IMR-90 (cell line): Measurements from ENCODE around the gene MPRIP. TPM values are rescaled to one million over a fixed set of nuclear protein-coding genes. Genes with fewer than 3 reads are reported as not detected.

Experiments used
- ATAC-seq: fragments of 200-7000 bp; cut with Tn5 transposase; 2 replicates; pipeline ENCODE4 v1.9.1; 2020; ENCODE audit warnings: low read depth, mild to moderate bottlenecking, moderate library complexity
- BruUV-seq: library from RNA; stranded (reverse); fragments of 400-500 nt; replicated peaks from 2 replicates; lab custom pipeline; 2021; lab: Mats Ljungman, UMichigan
- CTCF ChIA-PET: fragments of 300-600 bp; formaldehyde crosslinking; extraction: SDS; loops from one replicate; lab custom pipeline; 2021; ENCODE audit warnings: antibody characterized with exemption; lab: Yijun Ruan, JAX
- POLR2A ChIA-PET: fragments of 300-600 bp; sonication (Branson Sonifier 250); formaldehyde crosslinking; loops from one replicate; lab custom pipeline; 2022; ENCODE audit warnings: antibody characterized with exemption; ENCODE audit not compliant: unreplicated experiment; lab: Charles Lee
- DNase-seq: peaks from one replicate; pipeline ENCODE4 v3.0.0; 2013
- H2AFZ ChIP-seq: replicated peaks from 2 replicates; pipeline ENCODE3; 2013; ENCODE audit warnings: low read length, mild to moderate bottlenecking; ENCODE audit not compliant: poor library complexity
- H2AK5ac ChIP-seq: 2 replicates; pipeline ENCODE4 v1.6.1; 2013; ENCODE audit warnings: low read depth, low read length, inconsistent platforms
- H2AK9ac ChIP-seq: replicated peaks from 2 replicates; pipeline ENCODE3; 2013; ENCODE audit warnings: mild to moderate bottlenecking, low read depth, low read length, moderate library complexity; ENCODE audit not compliant: poor library complexity
- H2BK120ac ChIP-seq: 2 replicates; pipeline ENCODE4 v1.6.1; 2013; ENCODE audit warnings: low read depth, low read length, inconsistent platforms
- H2BK15ac ChIP-seq: 3 replicates; pipeline ENCODE4 v1.6.1; 2013; ENCODE audit warnings: low read depth, low read length, inconsistent platforms
- H2BK20ac ChIP-seq: 2 replicates; pipeline ENCODE4 v1.6.1; 2013; ENCODE audit warnings: low read depth, mild to moderate bottlenecking, inconsistent platforms, low read length, moderate library complexity
- H2BK5ac ChIP-seq: 2 replicates; pipeline ENCODE4 v1.6.1; 2013; ENCODE audit warnings: mild to moderate bottlenecking, low read depth, low read length, inconsistent platforms; ENCODE audit not compliant: poor library complexity, severe bottlenecking
- H3K14ac ChIP-seq: replicated peaks from 2 replicates; pipeline ENCODE4 v1.6.1; 2013; ENCODE audit warnings: low read depth, low read length, inconsistent platforms
- H3K18ac ChIP-seq: 2 replicates; pipeline ENCODE4 v1.6.1; 2013; ENCODE audit warnings: low read depth, low read length, control low read depth
- H3K23ac ChIP-seq: 2 replicates; pipeline ENCODE4 v1.6.1; 2013; ENCODE audit warnings: low read depth, low read length, inconsistent platforms
- H3K27ac ChIP-seq: 2 replicates; pipeline ENCODE4 v1.5.1; 2013; ENCODE audit warnings: mild to moderate bottlenecking, control low read depth, low read length; ENCODE audit not compliant: insufficient read depth
- H3K27me3 ChIP-seq: 2 replicates; pipeline ENCODE4 v1.6.1; 2013; ENCODE audit warnings: low read length; ENCODE audit not compliant: control insufficient read depth, insufficient read depth
- H3K36me3 ChIP-seq: 2 replicates; pipeline ENCODE4 v1.6.1; 2013; ENCODE audit warnings: low read length, mixed read lengths; ENCODE audit not compliant: control insufficient read depth, insufficient read depth
- H3K4ac ChIP-seq: 2 replicates; pipeline ENCODE4 v1.6.1; 2013; ENCODE audit warnings: low read depth, low read length, inconsistent platforms
- H3K4me1 ChIP-seq: 2 replicates; pipeline ENCODE4 v1.6.1; 2013; ENCODE audit warnings: low read length, mixed read lengths; ENCODE audit not compliant: control insufficient read depth, insufficient read depth
- H3K4me2 ChIP-seq: 2 replicates; pipeline ENCODE4 v1.6.1; 2013; ENCODE audit warnings: low read depth, mild to moderate bottlenecking, control low read depth, low read length, moderate library complexity
- H3K4me3 ChIP-seq: 2 replicates; pipeline ENCODE4 v1.5.1; 2013; ENCODE audit warnings: low read depth, mild to moderate bottlenecking, control low read depth, low read length, moderate library complexity; ENCODE audit not compliant: insufficient read depth
- H3K56ac ChIP-seq: 2 replicates; pipeline ENCODE4 v1.6.1; 2013; ENCODE audit warnings: low read length, inconsistent platforms; ENCODE audit not compliant: insufficient read depth; ENCODE audit errors: extremely low read depth
- H3K79me1 ChIP-seq, 2 experiments: 2 replicates each; pipeline ENCODE4 v1.6.1; 2013; ENCODE audit warnings: low read length in 2 of 2, inconsistent platforms in 1 of 2, low read depth in 1 of 2
- H3K9ac ChIP-seq: 2 replicates; pipeline ENCODE4 v1.6.1; 2013; ENCODE audit warnings: low read depth, low read length, control low read depth
- H3K9me1 ChIP-seq: 2 replicates; pipeline ENCODE4 v1.6.1; 2013; ENCODE audit warnings: low read length, inconsistent platforms; ENCODE audit not compliant: insufficient read depth
- H3K9me3 ChIP-seq: 2 replicates; pipeline ENCODE4 v1.6.1; 2013; ENCODE audit warnings: low read length; ENCODE audit not compliant: control insufficient read depth, insufficient read depth
- H4K20me1 ChIP-seq: 2 replicates; pipeline ENCODE4 v1.6.1; 2013; ENCODE audit warnings: low read length, inconsistent platforms; ENCODE audit not compliant: insufficient read depth
- H4K5ac ChIP-seq: 2 replicates; pipeline ENCODE4 v1.6.1; 2013; ENCODE audit warnings: mild to moderate bottlenecking, low read depth, low read length, control low read depth
- H4K8ac ChIP-seq, 2 experiments: 2 replicates each; pipeline ENCODE4 v1.6.1; 2013; ENCODE audit warnings: low read depth in 2 of 2, low read length in 2 of 2, control low read depth in 1 of 2, inconsistent platforms in 1 of 2
- H4K91ac ChIP-seq: 2 replicates; pipeline ENCODE4 v1.6.1; 2013; ENCODE audit warnings: low read depth, low read length, inconsistent platforms; ENCODE audit not compliant: insufficient read depth
- BHLHE40 ChIP-seq: fragments of 150-350 bp; IDR thresholded peaks from 2 replicates; pipeline ENCODE4 v1.6.1; 2016; ENCODE audit warnings: mild to moderate bottlenecking, low read depth, low read length
- CEBPB ChIP-seq: IDR thresholded peaks from 2 replicates; pipeline ENCODE4 v1.6.1; 2012; ENCODE audit warnings: low read depth, low read length, improper control_type of control experiment
- CHD1 ChIP-seq: IDR thresholded peaks from 2 replicates; pipeline ENCODE4 v1.6.1; 2012; ENCODE audit warnings: low read depth, low read length, improper control_type of control experiment
- FOS ChIP-seq: fragments of 150-350 bp; IDR thresholded peaks from 2 replicates; pipeline ENCODE4 v1.6.1; 2016; ENCODE audit warnings: low read depth, low read length
- MAFK ChIP-seq: IDR thresholded peaks from 2 replicates; pipeline ENCODE4 v1.6.1; 2012; ENCODE audit warnings: low read depth, low read length, improper control_type of control experiment
- MAZ ChIP-seq: IDR thresholded peaks from 2 replicates; pipeline ENCODE4 v1.6.1; 2012; ENCODE audit warnings: low read depth, mild to moderate bottlenecking, low read length, improper control_type of control experiment, moderate library complexity, borderline replicate concordance
- MXI1 ChIP-seq: IDR thresholded peaks from 2 replicates; pipeline ENCODE4 v1.6.1; 2012; ENCODE audit warnings: low read depth, mild to moderate bottlenecking, low read length, moderate library complexity, borderline replicate concordance
- NFE2L2 ChIP-seq: fragments of 150-350 bp; IDR thresholded peaks from 2 replicates; pipeline ENCODE4 v1.6.1; 2016; ENCODE audit warnings: low read depth, mild to moderate bottlenecking, low read length
- POLR2A ChIP-seq: IDR thresholded peaks from 2 replicates; pipeline ENCODE4 v1.6.1; 2012; ENCODE audit warnings: mild to moderate bottlenecking, low read depth, low read length
- RAD21 ChIP-seq: IDR thresholded peaks from 2 replicates; pipeline ENCODE4 v1.6.1; 2012; ENCODE audit warnings: low read length, improper control_type of control experiment
- RCOR1 ChIP-seq: IDR thresholded peaks from 2 replicates; pipeline ENCODE4 v1.6.1; 2012; ENCODE audit warnings: mild to moderate bottlenecking, low read length, improper control_type of control experiment; ENCODE audit not compliant: insufficient replicate concordance
- RFX5 ChIP-seq: IDR thresholded peaks from 2 replicates; pipeline ENCODE4 v1.8.0; 2012; ENCODE audit warnings: low read depth, mild to moderate bottlenecking, low read length, moderate library complexity
- SMC3 ChIP-seq: fragments of 150-350 bp; IDR thresholded peaks from 2 replicates; pipeline ENCODE4 v1.6.1; 2016; ENCODE audit warnings: low read depth, mild to moderate bottlenecking, antibody characterized with exemption, low read length, moderate library complexity
- WGBS, 2 experiments: methylation state at CpG; one replicate each; pipeline versions ENCODE4 v1.1.5 to v1.1.7; 2013; ENCODE audit warnings: missing lambda C conversion rate in 2 of 2; ENCODE audit not compliant: insufficient read length in 1 of 2; ENCODE audit errors: extremely low coverage in 2 of 2; 5-methylcytosine and 5-hydroxymethylcytosine counted together
- dilution Hi-C: fragments of 300-500 bp; cut with HindIII; formaldehyde crosslinking; loops from one replicate; pipeline ENCODE4 v1.14.3; 2018; ENCODE audit warnings: low sequenced_read_pairs; ENCODE audit not compliant: unreplicated experiment
- in situ Hi-C: fragments of 300-500 bp; cut with MboI; formaldehyde crosslinking; loops from 3 replicates; pipeline ENCODE4 v1.14.3; 2019; ENCODE audit warnings: low sequenced_read_pairs, inconsistent platforms, mixed read lengths
- intact Hi-C: fragments of 100-400 bp; cut with micrococcal nuclease; formaldehyde crosslinking; loops from 2 replicates; pipeline ENCODE4 v1.10.0; 2022
- polyA plus RNA-seq, 3 experiments: library from polyadenylated mRNA; depleted of rRNA; stranded (reverse); fragments of >200 nt; gene quantifications; 2 replicates each; pipeline ENCODE4 v1.2.3, GENCODE V29; 2012; ENCODE audit warnings: low replicate concordance in 1 of 3
- total RNA-seq: library from RNA; depleted of rRNA; stranded (reverse); fragments of >200 nt; gene quantifications from 2 replicates; pipeline ENCODE4 v1.2.3, GENCODE V29; 2012
- TF ChIP-seq, protein P1 (sequence below): fragments of 150-350 bp; IDR thresholded peaks from 2 replicates; pipeline ENCODE4 v1.6.1; 2016; ENCODE audit warnings: low read depth, mild to moderate bottlenecking, low read length, moderate library complexity, borderline replicate concordance
- TF ChIP-seq, protein P2 (sequence below): conservative IDR thresholded peaks from 2 replicates; pipeline ENCODE4 v1.5.1; 2012; ENCODE audit warnings: mild to moderate bottlenecking, low read depth, low read length, improper control_type of control experiment
- TF ChIP-seq, protein P3 (sequence below): fragments of 150-350 bp; IDR thresholded peaks from 2 replicates; pipeline ENCODE4 v1.6.1; 2017; ENCODE audit warnings: mild to moderate bottlenecking, antibody characterized with exemption, low read length, low read depth

MPRIP gene
- total and polyA plus RNA-seq, 2 of the 4 experiments (the other 2 are of a cell fraction), result 111 to 149 TPM

DNA sequence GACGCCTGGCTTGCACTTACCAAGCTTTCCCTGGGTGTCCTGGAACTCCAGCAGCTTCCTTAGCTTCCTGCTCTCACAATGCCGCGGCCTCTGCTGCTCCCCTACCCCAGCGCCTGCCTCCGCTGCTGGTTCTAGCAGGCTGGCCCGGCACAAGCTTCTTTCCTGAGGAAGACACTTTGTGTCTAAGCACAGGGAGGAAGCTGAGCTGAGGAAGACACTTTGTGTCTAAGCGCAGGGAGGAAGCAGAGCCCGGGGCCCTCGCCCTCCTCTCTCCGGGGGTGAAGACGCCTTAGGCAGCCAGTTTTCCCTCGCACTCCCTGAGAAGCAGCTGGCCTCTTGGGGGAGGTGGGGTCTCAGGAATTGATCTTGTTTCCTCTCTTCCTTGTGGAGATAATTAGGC lies 99.0 kb downstream of the MPRIP start:
- Histone ChIP-seq H3K4me3 (no peak overlapping the region), H3K27me3 (no peaks in the 10 kb centered on the region), H3K14ac (no peak overlapping the region), H2BK15ac (no peak overlapping the region), H3K4me1 (peaks cover 8% of the 10 kb centered on the region), H2AFZ (no peak overlapping the region), H3K18ac (no peak overlapping the region), H2BK5ac (no peak overlapping the region), H3K9me1 (no peaks in the 10 kb centered on the region), H3K4ac (no peak overlapping the region), H2AK5ac (0 out of 2 replicates have a peak overlapping the region, but pooled peaks have one; percentile 14), H3K56ac (no peak overlapping the region), H3K9ac (no peak overlapping the region), H2BK120ac (no peak overlapping the region), H4K91ac (no peak overlapping the region), H2BK20ac (no peak overlapping the region), H4K20me1 (peaks cover 19% of the 10 kb centered on the region), H4K8ac (no peak overlapping the region), H4K5ac (no peak overlapping the region), H3K79me1 (peaks cover 0 to 26% of the 10 kb centered on the region in 2 experiments; a peak in 2 of 4 replicates), H2AK9ac (peak overlapping the region; percentile 69), H3K23ac (no peak overlapping the region), H3K4me2 (no peak overlapping the region), H3K36me3 (peaks cover 66% of the 10 kb centered on the region), H3K27ac (no peak overlapping the region), H3K9me3 (no peaks in the 10 kb centered on the region)
- 75% methylated on average over 6 of the region's 12 CpGs; no CpG with 5 or more reads in 1 of the 2 experiments for WGBS, 2 experiments
- dilution Hi-C loops, result no loop called here
- POLR2A ChIA-PET, result no interaction called here
- CTCF ChIA-PET, result interaction anchor here (1.0 to 1.5 kb wide), 2 partner anchors 12 to 21 kb away, joined by 3 to 5 read pairs; no protein-coding TSS in a partner anchor
- no peak for ATAC-seq
- intact Hi-C loops, result no loop called here
- TF ChIP-seq, protein P1, sequence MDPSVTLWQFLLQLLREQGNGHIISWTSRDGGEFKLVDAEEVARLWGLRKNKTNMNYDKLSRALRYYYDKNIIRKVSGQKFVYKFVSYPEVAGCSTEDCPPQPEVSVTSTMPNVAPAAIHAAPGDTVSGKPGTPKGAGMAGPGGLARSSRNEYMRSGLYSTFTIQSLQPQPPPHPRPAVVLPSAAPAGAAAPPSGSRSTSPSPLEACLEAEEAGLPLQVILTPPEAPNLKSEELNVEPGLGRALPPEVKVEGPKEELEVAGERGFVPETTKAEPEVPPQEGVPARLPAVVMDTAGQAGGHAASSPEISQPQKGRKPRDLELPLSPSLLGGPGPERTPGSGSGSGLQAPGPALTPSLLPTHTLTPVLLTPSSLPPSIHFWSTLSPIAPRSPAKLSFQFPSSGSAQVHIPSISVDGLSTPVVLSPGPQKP, result no peak
- TF ChIP-seq NFE2L2 (no peak), BHLHE40 (no peak), POLR2A (no peak), MAFK (no peak), CHD1 (no peak), FOS (no peak), SMC3 (no peak), RFX5 (no peak), MAZ (no peak), RCOR1 (no peak), MXI1 (no peak), CEBPB (no peak), RAD21 (no peak)
- TF ChIP-seq, protein P2, sequence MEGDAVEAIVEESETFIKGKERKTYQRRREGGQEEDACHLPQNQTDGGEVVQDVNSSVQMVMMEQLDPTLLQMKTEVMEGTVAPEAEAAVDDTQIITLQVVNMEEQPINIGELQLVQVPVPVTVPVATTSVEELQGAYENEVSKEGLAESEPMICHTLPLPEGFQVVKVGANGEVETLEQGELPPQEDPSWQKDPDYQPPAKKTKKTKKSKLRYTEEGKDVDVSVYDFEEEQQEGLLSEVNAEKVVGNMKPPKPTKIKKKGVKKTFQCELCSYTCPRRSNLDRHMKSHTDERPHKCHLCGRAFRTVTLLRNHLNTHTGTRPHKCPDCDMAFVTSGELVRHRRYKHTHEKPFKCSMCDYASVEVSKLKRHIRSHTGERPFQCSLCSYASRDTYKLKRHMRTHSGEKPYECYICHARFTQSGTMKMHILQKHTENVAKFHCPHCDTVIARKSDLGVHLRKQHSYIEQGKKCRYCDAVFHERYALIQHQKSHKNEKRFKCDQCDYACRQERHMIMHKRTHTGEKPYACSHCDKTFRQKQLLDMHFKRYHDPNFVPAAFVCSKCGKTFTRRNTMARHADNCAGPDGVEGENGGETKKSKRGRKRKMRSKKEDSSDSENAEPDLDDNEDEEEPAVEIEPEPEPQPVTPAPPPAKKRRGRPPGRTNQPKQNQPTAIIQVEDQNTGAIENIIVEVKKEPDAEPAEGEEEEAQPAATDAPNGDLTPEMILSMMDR, result no peak
- TF ChIP-seq, protein P3, sequence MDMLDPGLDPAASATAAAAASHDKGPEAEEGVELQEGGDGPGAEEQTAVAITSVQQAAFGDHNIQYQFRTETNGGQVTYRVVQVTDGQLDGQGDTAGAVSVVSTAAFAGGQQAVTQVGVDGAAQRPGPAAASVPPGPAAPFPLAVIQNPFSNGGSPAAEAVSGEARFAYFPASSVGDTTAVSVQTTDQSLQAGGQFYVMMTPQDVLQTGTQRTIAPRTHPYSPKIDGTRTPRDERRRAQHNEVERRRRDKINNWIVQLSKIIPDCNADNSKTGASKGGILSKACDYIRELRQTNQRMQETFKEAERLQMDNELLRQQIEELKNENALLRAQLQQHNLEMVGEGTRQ, result no peak
- no peak for DNase-seq
- in situ Hi-C loops, result no loop called here
- BruUV-seq, result no TSS peak
